Measurements from ENCODE around the gene RGS6.

- TF ChIP-seq CTCF (IDR thresholded peaks at IDR 0.05) = no peak
- no peak for TF ChIP-seq POLR2A (IDR thresholded peaks at IDR 0.05; ENCODE audit: low read depth)
Observed at GRCh38 chr14:72409047-72409446, 476.8 kb downstream of the RGS6 start.
